ENCODE data around the gene PTPRE.

DNA sequence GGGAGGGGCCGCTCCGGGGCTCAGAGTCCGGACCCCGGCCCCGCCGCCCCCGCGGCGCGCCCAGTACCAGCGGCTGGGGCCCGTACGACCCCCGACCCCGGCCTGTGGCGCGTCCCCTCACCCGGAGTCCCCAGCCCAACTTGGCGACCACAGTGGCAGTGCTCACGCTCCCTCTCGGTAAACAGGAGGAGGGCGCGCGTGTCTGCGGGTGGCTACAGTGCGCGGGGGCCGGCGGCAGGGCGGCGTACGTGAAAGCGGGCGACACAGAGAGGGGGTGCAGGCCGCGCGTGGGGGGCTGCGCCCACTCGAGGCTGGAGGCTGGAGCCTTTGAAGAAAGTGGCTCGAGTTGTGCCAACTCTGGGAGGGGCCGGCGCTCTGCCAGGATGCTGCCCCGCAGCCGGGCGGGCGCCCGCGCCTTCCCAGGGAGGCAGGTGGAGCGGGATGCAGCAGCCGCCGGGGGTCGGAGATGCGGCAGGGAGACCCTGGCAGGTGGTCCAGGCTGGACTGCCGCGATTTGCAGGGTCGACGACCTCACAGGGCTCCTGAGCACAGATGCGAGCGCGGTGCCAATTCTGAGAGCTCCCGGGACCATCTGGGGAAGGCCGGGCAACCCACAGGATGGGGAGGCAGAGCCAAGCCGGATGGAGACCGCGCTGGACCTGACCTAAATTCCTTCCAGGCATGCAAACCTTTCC is 655 bp downstream of the PTPRE start:
- TF ChIP-seq CTCF (IDR thresholded peaks at IDR 0.05), result no peak
- no peak for TF ChIP-seq EP300 (IDR thresholded peaks at IDR 0.05)
- TF ChIP-seq POLR2A (IDR thresholded peaks at IDR 0.05), result no peak
